ENCODE data around the gene UST.

The UST gene

DNA sequence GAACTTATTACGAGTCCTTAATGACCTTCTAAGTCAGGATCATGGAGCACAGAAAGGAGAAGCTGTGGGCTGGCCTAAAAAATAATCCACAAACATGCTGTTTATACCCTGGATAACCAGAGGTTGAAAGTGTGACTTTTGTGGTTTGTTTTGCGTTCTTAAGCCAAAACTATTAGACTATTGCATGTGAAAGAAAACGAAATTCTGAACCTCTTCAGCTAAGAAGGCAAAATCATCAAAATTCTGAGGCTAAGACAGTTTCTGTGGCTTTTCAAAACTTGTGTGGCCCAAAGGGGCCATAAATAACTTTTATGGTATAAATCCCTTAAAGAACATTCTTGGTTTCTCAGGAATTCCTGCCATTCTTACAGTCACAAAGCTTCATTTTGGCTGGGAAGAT, 251.0 kb downstream of the UST start:
- ChIA-PET POLR2A (no interaction called here), CTCF (no interaction called here)
- DNase-seq (ENCODE audit: extremely low spot score) = no peak
- no peak for TF ChIP-seq HDGF (IDR thresholded peaks at IDR 0.05; ENCODE audit: borderline replicate concordance)
- no peak for TF ChIP-seq LEF1 (IDR thresholded peaks at IDR 0.05; ENCODE audit: borderline replicate concordance)
- no peak for TF ChIP-seq SUZ12 (IDR thresholded peaks at IDR 0.05)
- TF ChIP-seq, protein P1, sequence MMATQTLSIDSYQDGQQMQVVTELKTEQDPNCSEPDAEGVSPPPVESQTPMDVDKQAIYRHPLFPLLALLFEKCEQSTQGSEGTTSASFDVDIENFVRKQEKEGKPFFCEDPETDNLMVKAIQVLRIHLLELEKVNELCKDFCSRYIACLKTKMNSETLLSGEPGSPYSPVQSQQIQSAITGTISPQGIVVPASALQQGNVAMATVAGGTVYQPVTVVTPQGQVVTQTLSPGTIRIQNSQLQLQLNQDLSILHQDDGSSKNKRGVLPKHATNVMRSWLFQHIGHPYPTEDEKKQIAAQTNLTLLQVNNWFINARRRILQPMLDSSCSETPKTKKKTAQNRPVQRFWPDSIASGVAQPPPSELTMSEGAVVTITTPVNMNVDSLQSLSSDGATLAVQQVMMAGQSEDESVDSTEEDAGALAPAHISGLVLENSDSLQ (IDR thresholded peaks at IDR 0.05) = no peak
- TF ChIP-seq ZNF384 (IDR thresholded peaks at IDR 0.05) = no peak
- no peak for TF ChIP-seq CTBP1 (IDR thresholded peaks at IDR 0.05; ENCODE audit: borderline replicate concordance)
- no peak for TF ChIP-seq L3MBTL2 (conservative IDR thresholded peaks at IDR 0.05)

DNA sequence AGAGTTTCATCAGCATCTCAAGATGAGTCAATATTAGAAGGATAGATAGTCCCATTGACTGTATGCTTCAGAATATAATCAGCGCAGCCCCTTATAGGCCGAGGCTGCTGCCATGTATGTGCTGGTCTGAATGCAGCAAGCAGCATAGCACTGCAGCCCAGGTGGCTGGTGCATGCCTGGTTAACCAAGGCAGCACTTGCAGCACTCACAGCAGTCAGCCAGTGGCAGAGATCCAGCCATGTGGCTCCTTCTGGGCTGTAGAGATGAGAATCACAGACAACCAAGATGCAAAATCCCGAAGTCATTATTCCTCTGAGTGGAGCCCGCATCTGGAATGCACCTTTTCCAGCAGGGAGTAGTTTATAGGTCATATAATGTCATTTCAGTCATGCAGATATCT, 251.9 kb downstream of the UST start:
- POLR2A ChIA-PET = no interaction called here
- no peak for TF ChIP-seq L3MBTL2 (conservative IDR thresholded peaks at IDR 0.05)
- no peak for TF ChIP-seq FOXA1 (IDR thresholded peaks at IDR 0.05)
- TF ChIP-seq LEF1 (IDR thresholded peaks at IDR 0.05; ENCODE audit: borderline replicate concordance) = no peak
- TF ChIP-seq SUZ12 (IDR thresholded peaks at IDR 0.05) = no peak
- no peak for TF ChIP-seq BHLHE40 (IDR thresholded peaks at IDR 0.05; ENCODE audit: borderline replicate concordance)
- TF ChIP-seq ZNF384 (IDR thresholded peaks at IDR 0.05) = no peak
- no peak for TF ChIP-seq NFRKB (IDR thresholded peaks at IDR 0.05)
- no peak for TF ChIP-seq ELF4 (IDR thresholded peaks at IDR 0.05)
- TF ChIP-seq, protein P1 (IDR thresholded peaks at IDR 0.05) = no peak
- TF ChIP-seq SP1 (IDR thresholded peaks at IDR 0.05) = no peak
- TF ChIP-seq FOXM1 (IDR thresholded peaks at IDR 0.05; ENCODE audit: borderline replicate concordance) = no peak
- TF ChIP-seq ARNT (IDR thresholded peaks at IDR 0.05) = no peak
- TF ChIP-seq CTBP1 (IDR thresholded peaks at IDR 0.05; ENCODE audit: borderline replicate concordance) = no peak
- no peak for TF ChIP-seq HDGF (IDR thresholded peaks at IDR 0.05; ENCODE audit: borderline replicate concordance)
- TF ChIP-seq FOXK2 (IDR thresholded peaks at IDR 0.05) = no peak
- no peak for TF ChIP-seq TARDBP (IDR thresholded peaks at IDR 0.05)
- DNase-seq (ENCODE audit: extremely low spot score) = no peak
- CTCF ChIA-PET = no interaction called here

DNA sequence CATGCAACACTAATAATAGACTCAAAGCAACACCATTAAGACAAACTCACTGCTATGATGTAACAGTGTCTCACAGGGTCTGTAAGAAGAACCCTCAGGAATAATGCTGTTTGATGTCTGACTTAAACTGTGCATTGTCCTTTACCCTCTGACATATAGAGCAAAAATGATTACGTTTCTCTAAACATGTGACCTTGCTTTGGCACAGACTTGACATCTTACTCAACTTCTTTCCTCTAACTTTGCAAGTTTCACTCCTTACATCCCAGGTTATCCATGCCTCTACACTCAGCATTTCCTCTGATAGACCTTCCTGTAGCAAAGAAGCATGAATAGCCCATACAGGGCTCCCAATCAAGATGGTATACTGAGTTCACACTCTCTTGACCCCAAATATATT, 252.7 kb downstream of the UST start:
- CTCF ChIA-PET = no interaction called here
- POLR2A ChIA-PET = no interaction called here
- TF ChIP-seq, protein P1 (IDR thresholded peaks at IDR 0.05) = no peak
- TF ChIP-seq CTBP1 (IDR thresholded peaks at IDR 0.05; ENCODE audit: borderline replicate concordance) = no peak
- TF ChIP-seq SP1 (IDR thresholded peaks at IDR 0.05) = no peak
- no peak for TF ChIP-seq ARNT (IDR thresholded peaks at IDR 0.05)
- no peak for TF ChIP-seq L3MBTL2 (conservative IDR thresholded peaks at IDR 0.05)
- TF ChIP-seq FOXM1 (IDR thresholded peaks at IDR 0.05; ENCODE audit: borderline replicate concordance) = no peak
- TF ChIP-seq NFRKB (IDR thresholded peaks at IDR 0.05) = no peak
- no peak for TF ChIP-seq FOXK2 (IDR thresholded peaks at IDR 0.05)
- no peak for TF ChIP-seq ELF4 (IDR thresholded peaks at IDR 0.05)
- no peak for TF ChIP-seq FOXA1 (IDR thresholded peaks at IDR 0.05)
- no peak for TF ChIP-seq TARDBP (IDR thresholded peaks at IDR 0.05)
- TF ChIP-seq ZNF384 (IDR thresholded peaks at IDR 0.05) = no peak
- no peak for TF ChIP-seq HDGF (IDR thresholded peaks at IDR 0.05; ENCODE audit: borderline replicate concordance)
- no peak for TF ChIP-seq LEF1 (IDR thresholded peaks at IDR 0.05; ENCODE audit: borderline replicate concordance)
- TF ChIP-seq SUZ12 (IDR thresholded peaks at IDR 0.05) = no peak
- no peak for TF ChIP-seq BHLHE40 (IDR thresholded peaks at IDR 0.05; ENCODE audit: borderline replicate concordance)
- no peak for DNase-seq (ENCODE audit: extremely low spot score)

DNA sequence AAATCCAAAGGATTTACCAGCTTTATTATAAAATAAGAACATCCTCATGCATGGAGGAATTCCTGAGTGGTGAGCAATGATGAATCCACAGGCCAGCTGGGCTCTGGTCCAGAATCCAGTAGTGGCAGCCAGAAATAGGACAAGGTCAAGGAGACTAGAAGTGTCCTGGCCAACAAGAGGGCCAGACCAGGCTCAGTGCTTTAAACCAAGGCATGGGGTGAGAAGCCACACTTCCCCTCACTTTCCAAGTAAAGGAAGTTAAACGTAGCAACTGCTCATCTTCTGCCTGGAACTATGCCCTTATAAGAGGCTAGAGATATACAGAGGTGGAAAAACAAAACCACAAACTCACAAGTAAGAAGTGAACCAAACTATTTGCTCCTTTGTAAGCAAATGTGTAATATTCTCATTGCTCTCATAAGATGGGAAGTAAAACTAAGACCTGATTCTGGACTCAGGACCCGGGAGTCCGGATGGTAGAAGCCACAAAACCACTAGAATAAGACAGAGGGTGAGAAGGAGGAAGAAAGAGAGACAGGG, 253.2 kb downstream of the UST start:
- ChIA-PET POLR2A (no interaction called here), CTCF (no interaction called here)
- TF ChIP-seq CTBP1 (IDR thresholded peaks at IDR 0.05; ENCODE audit: borderline replicate concordance) (no peak), L3MBTL2 (conservative IDR thresholded peaks at IDR 0.05) (no peak), TARDBP (IDR thresholded peaks at IDR 0.05) (no peak), FOXK2 (IDR thresholded peaks at IDR 0.05) (no peak)
- DNase-seq (ENCODE audit: extremely low spot score) = no peak

DNA sequence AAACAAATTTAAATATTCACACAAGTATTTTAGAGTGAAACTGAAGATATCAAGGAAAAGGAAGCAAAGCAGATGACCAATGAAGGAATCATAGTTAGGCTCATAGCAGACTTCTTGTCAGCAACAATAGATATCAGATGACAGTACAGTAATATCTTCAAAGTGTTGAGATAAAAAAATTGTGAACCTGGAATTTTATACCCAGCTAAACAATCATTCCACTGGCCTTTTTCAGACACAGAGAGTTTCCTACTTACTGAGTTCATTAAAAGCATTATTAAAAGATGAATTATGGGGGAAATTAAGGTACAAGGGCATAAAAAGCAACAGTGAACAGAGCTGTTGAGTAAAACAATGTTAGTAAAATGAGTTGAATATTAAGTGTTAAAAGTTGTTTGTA, 254.6 kb downstream of the UST start:
- CTCF ChIA-PET = no interaction called here
- DNase-seq (ENCODE audit: extremely low spot score) = no peak
- POLR2A ChIA-PET = no interaction called here
- no peak for TF ChIP-seq FOXA1 (IDR thresholded peaks at IDR 0.05)
- no peak for TF ChIP-seq ARNT (IDR thresholded peaks at IDR 0.05)
- no peak for TF ChIP-seq FOXK2 (IDR thresholded peaks at IDR 0.05)
- no peak for TF ChIP-seq ELF4 (IDR thresholded peaks at IDR 0.05)
- TF ChIP-seq SUZ12 (IDR thresholded peaks at IDR 0.05) = no peak
- TF ChIP-seq, protein P1 (IDR thresholded peaks at IDR 0.05) = no peak
- TF ChIP-seq FOXM1 (IDR thresholded peaks at IDR 0.05; ENCODE audit: borderline replicate concordance) = no peak
- no peak for TF ChIP-seq LEF1 (IDR thresholded peaks at IDR 0.05; ENCODE audit: borderline replicate concordance)
- no peak for TF ChIP-seq SP1 (IDR thresholded peaks at IDR 0.05)

DNA sequence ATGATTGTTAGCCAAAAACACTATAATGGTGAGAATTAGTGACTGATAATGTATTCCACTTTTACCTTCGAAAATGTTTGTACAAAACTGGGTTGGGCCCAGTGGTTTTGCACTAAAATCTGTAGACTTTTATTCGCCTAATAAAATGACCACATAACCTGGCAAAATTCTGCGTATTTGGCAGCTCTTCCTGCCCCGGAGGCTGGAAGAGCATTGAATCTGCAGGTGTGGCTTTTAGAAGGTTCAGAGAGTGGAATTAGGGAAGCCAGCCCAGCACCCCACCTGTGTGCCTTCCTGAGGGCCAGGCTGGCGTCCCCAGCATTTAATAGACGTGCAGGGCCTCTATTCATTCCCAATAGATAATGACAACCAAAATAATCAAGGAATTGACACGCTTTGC, 256.7 kb downstream of the UST start:
- CTCF ChIA-PET = interaction anchor here (0.7 kb wide), 1 partner anchor 32 kb away, joined by 3 read pairs; no protein-coding TSS in a partner anchor
- no peak for TF ChIP-seq L3MBTL2 (conservative IDR thresholded peaks at IDR 0.05)
- no peak for TF ChIP-seq TARDBP (IDR thresholded peaks at IDR 0.05)
- TF ChIP-seq ARNT (IDR thresholded peaks at IDR 0.05) = no peak
- TF ChIP-seq FOXM1 (IDR thresholded peaks at IDR 0.05; ENCODE audit: borderline replicate concordance) = no peak
- no peak for TF ChIP-seq SP1 (IDR thresholded peaks at IDR 0.05)
- TF ChIP-seq CTBP1 (IDR thresholded peaks at IDR 0.05; ENCODE audit: borderline replicate concordance) = no peak
- no peak for TF ChIP-seq NFRKB (IDR thresholded peaks at IDR 0.05)
- no peak for TF ChIP-seq BHLHE40 (IDR thresholded peaks at IDR 0.05; ENCODE audit: borderline replicate concordance)
- TF ChIP-seq HDGF (IDR thresholded peaks at IDR 0.05; ENCODE audit: borderline replicate concordance) = no peak
- no peak for TF ChIP-seq FOXA1 (IDR thresholded peaks at IDR 0.05)
- no peak for TF ChIP-seq LEF1 (IDR thresholded peaks at IDR 0.05; ENCODE audit: borderline replicate concordance)
- no peak for TF ChIP-seq ZNF384 (IDR thresholded peaks at IDR 0.05)
- TF ChIP-seq FOXK2 (IDR thresholded peaks at IDR 0.05) = no peak
- TF ChIP-seq SUZ12 (IDR thresholded peaks at IDR 0.05) = no peak
- no peak for TF ChIP-seq ELF4 (IDR thresholded peaks at IDR 0.05)
- no peak for DNase-seq (ENCODE audit: extremely low spot score)
- POLR2A ChIA-PET = no interaction called here
